ENCODE data around the gene CORIN.
"Not testable (repeated sequence)": the region's sequence is repeated elsewhere in the genome, so short reads cannot be mapped to it uniquely, and the experiment has no call there.

CORIN gene

DNA sequence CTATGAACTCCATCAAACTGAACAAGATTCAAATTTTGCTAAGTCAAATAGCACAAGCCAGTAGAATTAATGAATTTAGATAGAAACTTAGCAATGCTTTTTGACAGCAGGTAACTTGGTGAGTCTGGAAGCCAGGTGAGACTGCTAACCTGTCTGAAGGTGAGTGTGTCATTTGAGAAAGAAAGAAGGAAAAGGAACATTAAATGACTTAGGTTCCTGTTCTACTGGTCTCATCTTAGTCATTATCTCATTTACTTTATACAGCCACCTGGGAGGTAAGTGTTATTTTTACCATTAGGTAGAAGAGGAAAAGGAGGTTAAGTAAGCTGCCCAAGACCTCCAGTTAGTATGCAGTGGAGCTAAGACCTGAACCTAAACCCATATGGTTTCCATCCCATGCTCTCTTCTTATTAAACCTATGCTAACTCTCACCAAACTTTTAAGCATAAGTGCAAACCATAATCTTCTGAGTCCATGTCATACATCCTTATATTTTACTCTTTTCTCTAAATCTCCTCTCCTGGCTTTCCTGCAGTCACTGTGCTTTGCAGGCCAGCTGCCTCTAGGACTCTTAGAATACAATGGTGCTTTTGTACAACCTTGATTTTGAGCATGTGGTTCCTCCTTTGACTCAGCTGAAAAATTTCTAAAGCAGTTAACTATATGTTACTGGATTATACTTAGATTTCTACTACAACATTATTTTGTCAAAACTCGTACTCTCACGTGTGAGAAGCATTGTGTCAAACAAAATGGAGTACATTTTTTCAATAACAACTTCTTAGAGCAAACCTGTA is 284.3 kb downstream of the CORIN start:
- DNase-seq: no peak

DNA sequence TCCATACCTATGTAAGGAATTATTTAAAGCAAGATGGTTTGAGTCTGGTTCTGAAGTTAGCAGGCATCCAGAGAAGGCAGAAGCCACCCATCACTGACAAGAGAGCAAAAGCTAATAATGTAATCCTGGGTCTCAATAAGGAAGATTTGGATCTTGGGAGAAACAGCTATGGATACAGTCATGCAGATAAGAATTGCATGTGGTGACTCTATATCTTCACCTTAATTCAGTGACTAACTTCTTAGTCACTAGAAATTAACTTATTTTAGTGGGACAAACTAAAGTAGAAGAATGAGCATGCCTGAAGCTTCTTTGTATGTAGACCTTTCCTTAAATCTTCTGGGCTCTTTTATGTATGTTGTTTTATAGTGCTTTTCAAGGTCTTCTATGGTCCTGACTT is 286.2 kb downstream of the CORIN start:
- no peak for DNase-seq

DNA sequence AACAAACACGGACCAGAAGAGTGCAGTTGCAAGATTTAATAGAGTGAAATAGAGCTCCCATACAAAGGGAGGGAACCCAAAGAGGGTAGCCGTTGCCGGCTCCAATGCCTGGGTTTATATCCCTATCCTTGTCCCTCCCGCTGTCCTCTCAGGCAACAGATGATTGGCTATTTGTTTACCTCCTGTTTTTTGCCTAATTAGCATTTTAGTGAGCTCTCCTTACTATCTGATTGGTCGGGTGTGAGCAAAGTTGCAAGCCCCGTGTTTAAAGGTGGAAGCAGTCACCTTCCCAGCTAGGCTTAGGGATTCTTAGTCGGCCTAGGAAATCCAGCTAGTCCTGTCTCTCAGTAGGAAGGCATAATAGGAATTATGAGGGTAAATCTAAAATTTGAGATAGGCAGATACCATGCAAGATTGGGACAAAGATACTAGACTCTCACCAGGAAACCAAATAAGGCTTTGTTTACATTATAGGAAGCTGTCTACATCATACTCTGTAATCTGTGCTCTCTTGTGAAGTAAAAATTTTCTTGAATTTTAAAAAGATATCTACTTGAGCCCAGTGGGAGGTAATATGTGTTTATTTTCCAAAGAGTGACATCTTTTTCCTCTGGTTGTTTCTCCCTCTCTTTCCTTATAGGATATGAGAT is 286.8 kb downstream of the CORIN start:
- DNase-seq: no peak

DNA sequence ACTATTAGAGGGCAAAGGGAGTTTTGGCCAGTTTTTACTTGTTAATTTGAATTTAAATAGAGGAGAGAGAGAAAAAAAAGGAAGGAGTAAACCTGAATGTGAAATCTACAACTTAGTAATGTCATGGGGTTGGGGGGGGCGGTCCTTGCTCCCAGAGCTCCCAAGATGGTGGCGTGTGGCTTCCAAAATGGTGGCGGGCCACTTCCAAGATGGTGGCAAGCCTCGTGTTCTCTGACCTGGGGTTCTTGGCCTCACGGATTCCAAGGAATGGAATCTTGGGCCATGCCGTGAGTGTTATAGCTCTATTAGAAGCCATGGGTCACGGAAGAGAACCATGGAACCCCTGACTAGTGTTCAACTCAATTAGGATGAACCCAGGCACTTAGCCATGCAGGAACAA is 287.5 kb downstream of the CORIN start:
- DNase-seq: not testable (repeated sequence)

All from activated CD4-positive, alpha-beta T cell treated with anti-CD3 and anti-CD28 coated beads, Interleukin-2, Interleukin-6, amounts not matched to agents 100 ng/mL and 50 ng/mL, durations not matched to agents 16 hours and 8 hours (primary cell).